Measurements from ENCODE around the gene DGKA. TPM values are rescaled to one million over a fixed set of nuclear protein-coding genes. Genes with fewer than 3 reads are reported as not detected.
A peak's percentile ranks its signal among the peaks of the same experiment; 100 is the strongest.

Gene DGKA
- total RNA-seq, 1 donor, result 45.8 TPM

- H3K4me3 ChIP-seq (ENCODE audit: low read depth, low read length), result peak overlapping the region; percentile 99
- no peak for TF ChIP-seq CTCF (IDR thresholded peaks at IDR 0.05; ENCODE audit: insufficient read depth, low read depth, low read length)
- no peak for DNase-seq (ENCODE audit: low read depth)
Measured at GRCh38 chr12:55925870-55926737, 4.9 kb upstream of the DGKA start.

- H3K4me3 ChIP-seq (ENCODE audit: low read depth, low read length), result peak overlapping the region; percentile 99
- TF ChIP-seq CTCF (IDR thresholded peaks at IDR 0.05; ENCODE audit: insufficient read depth, low read depth, low read length), result peak; percentile 61
- peak; percentile 95 for DNase-seq (ENCODE audit: low read depth)
Measured at GRCh38 chr12:55926738-55927587, 4.0 kb upstream of the DGKA start.

- DNase-seq (ENCODE audit: low read depth), result peak; percentile 75
- no peak for TF ChIP-seq CTCF (IDR thresholded peaks at IDR 0.05; ENCODE audit: insufficient read depth, low read depth, low read length)
- H3K4me3 ChIP-seq (ENCODE audit: low read depth, low read length), result peak within 1 kb of the TSS; percentile 99
Measured at GRCh38 chr12:55927588-55928502, 3.1 kb upstream of the DGKA start, which contains the start of gene PYM1. TSS of gene PYM1 (minus strand) at chr12:55927894. CDS start at chr12:55927761, 133 bp downstream.

- no peak for DNase-seq (ENCODE audit: low read depth)
- no peak overlapping the region for H3K4me3 ChIP-seq (ENCODE audit: low read depth, low read length)
- TF ChIP-seq CTCF (IDR thresholded peaks at IDR 0.05; ENCODE audit: insufficient read depth, low read depth, low read length), result no peak
Measured at GRCh38 chr12:55929306-55929791, 1.6 kb upstream of the DGKA start.

- DNase-seq (ENCODE audit: low read depth), result no peak
Measured at GRCh38 chr12:55931317-55931779, 386 bp downstream of the DGKA start.

More at GRCh38 chr12:55931317-55931779, 386 bp downstream of the DGKA start:
- TF ChIP-seq CTCF (IDR thresholded peaks at IDR 0.05; ENCODE audit: insufficient read depth, low read depth, low read length), result no peak
- H3K4me3 ChIP-seq (ENCODE audit: low read depth, low read length), result peak overlapping the region; percentile 83

Measured in fibroblast of villous mesenchyme (primary cell).